ENCODE measurements around the gene USHBP1. TPM values are rescaled to one million over a fixed set of nuclear protein-coding genes. Genes with fewer than 3 reads are reported as not detected.

USHBP1 gene
- total and polyA plus RNA-seq, 2 of the 13 experiments (the other 11 are each of a cell fraction or from before 2014, with no cell fraction given), result 0.15 to 1.5 TPM

DNA sequence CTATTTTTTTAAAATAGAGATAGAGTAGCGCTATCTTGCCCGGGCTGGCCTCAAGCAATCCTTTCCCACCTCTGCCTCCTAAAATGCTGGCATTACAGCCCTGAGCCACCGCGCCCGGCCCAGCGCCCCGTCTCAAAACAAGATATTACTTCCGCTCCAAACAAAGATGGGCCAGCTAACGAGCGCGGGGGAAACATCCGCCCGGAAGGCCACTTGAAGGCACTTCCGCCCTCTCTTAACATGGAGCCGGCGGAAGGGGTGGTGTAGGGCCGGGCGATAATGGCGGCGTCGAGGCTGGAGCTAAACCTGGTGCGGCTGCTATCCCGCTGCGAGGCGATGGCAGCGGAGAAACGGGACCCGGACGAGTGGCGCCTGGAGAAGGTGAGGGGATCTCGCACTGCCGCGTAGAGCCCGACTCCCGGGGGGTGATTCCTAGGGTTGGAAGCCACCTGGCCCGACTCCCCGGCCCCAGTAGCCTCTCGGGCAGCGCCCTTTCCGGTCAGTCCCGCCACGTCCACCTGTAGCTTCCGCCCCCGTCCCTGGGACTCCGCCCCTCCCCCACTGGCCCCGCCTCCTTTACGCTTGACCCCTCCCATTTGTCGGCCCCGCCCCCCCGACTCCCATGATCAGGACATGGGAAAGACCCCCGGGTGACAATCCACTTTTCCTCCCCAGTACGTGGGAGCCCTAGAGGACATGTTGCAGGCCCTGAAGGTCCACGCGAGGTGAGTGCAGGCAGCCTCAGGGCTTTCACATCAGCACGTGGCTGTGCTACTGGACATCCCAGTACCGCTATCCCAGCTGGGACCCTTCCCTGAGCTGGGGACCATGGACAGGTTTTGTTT is 49.2 kb downstream of the USHBP1 start, which contains the start of gene USE1 (continued):
- TF ChIP-seq ZSCAN21 (CRISPR knock-in tag; IDR thresholded peaks at IDR 0.05; ENCODE audit: borderline replicate concordance) (no peak), SETDB1 (CRISPR knock-in tag; IDR thresholded peaks at IDR 0.05; ENCODE audit: borderline replicate concordance) (no peak), FOXK2 (IDR thresholded peaks at IDR 0.05) (no peak), GZF1 (CRISPR knock-in tag; IDR thresholded peaks at IDR 0.05) (no peak), ZNF33B (CRISPR knock-in tag; IDR thresholded peaks at IDR 0.05) (no peak), RFXANK (CRISPR knock-in tag; IDR thresholded peaks at IDR 0.05) (no peak), ZNF713 (CRISPR knock-in tag; IDR thresholded peaks at IDR 0.05) (no peak), ZNF17 (CRISPR knock-in tag; IDR thresholded peaks at IDR 0.05) (no peak), ZNF710 (CRISPR knock-in tag; IDR thresholded peaks at IDR 0.05; ENCODE audit: borderline replicate concordance) (peak; percentile 69; the same call in 1 of the 2 replicates), ZNF160 (CRISPR knock-in tag; IDR thresholded peaks at IDR 0.05) (peak; percentile 60; the same call in 1 of the 2 replicates), ZNF317 (CRISPR knock-in tag; IDR thresholded peaks at IDR 0.05) (peak; percentile 80), HNF4G (IDR thresholded peaks at IDR 0.05; ENCODE audit: borderline replicate concordance, low read depth, low read length) (no peak), HNF4G (CRISPR knock-in tag; IDR thresholded peaks at IDR 0.05; ENCODE audit: borderline replicate concordance, low read depth) (no peak), GRHL1 (CRISPR knock-in tag; conservative IDR thresholded peaks at IDR 0.05) (no peak), RBFOX2 (IDR thresholded peaks at IDR 0.05; ENCODE audit: low read depth, low read length) (peak; percentile 97), ZNF143 (CRISPR knock-in tag; IDR thresholded peaks at IDR 0.05) (peak; percentile 76)
- TF ChIP-seq, protein P1, sequence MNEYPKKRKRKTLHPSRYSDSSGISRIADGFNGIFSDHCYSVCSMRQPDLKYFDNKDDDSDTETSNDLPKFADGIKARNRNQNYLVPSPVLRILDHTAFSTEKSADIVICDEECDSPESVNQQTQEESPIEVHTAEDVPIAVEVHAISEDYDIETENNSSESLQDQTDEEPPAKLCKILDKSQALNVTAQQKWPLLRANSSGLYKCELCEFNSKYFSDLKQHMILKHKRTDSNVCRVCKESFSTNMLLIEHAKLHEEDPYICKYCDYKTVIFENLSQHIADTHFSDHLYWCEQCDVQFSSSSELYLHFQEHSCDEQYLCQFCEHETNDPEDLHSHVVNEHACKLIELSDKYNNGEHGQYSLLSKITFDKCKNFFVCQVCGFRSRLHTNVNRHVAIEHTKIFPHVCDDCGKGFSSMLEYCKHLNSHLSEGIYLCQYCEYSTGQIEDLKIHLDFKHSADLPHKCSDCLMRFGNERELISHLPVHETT (CRISPR knock-in tag; conservative IDR thresholded peaks at IDR 0.05), result 0 out of 2 replicates have a peak, but pooled peaks have one; percentile 33
- TF ChIP-seq, protein P2, sequence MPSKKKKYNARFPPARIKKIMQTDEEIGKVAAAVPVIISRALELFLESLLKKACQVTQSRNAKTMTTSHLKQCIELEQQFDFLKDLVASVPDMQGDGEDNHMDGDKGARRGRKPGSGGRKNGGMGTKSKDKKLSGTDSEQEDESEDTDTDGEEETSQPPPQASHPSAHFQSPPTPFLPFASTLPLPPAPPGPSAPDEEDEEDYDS (CRISPR knock-in tag; IDR thresholded peaks at IDR 0.05), result no peak
- TF ChIP-seq, protein P3, sequence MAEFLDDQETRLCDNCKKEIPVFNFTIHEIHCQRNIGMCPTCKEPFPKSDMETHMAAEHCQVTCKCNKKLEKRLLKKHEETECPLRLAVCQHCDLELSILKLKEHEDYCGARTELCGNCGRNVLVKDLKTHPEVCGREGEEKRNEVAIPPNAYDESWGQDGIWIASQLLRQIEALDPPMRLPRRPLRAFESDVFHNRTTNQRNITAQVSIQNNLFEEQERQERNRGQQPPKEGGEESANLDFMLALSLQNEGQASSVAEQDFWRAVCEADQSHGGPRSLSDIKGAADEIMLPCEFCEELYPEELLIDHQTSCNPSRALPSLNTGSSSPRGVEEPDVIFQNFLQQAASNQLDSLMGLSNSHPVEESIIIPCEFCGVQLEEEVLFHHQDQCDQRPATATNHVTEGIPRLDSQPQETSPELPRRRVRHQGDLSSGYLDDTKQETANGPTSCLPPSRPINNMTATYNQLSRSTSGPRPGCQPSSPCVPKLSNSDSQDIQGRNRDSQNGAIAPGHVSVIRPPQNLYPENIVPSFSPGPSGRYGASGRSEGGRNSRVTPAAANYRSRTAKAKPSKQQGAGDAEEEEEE (CRISPR knock-in tag; IDR thresholded peaks at IDR 0.05; ENCODE audit: borderline replicate concordance), result no peak
- TF ChIP-seq, protein P4, sequence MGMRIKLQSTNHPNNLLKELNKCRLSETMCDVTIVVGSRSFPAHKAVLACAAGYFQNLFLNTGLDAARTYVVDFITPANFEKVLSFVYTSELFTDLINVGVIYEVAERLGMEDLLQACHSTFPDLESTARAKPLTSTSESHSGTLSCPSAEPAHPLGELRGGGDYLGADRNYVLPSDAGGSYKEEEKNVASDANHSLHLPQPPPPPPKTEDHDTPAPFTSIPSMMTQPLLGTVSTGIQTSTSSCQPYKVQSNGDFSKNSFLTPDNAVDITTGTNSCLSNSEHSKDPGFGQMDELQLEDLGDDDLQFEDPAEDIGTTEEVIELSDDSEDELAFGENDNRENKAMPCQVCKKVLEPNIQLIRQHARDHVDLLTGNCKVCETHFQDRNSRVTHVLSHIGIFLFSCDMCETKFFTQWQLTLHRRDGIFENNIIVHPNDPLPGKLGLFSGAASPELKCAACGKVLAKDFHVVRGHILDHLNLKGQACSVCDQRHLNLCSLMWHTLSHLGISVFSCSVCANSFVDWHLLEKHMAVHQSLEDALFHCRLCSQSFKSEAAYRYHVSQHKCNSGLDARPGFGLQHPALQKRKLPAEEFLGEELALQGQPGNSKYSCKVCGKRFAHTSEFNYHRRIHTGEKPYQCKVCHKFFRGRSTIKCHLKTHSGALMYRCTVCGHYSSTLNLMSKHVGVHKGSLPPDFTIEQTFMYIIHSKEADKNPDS (CRISPR knock-in tag; IDR thresholded peaks at IDR 0.05), result no peak

Data from HepG2 (cell line).